NOMO-1 (cell line): ENCODE data around the gene TRPV3.
"Not testable (repeated sequence)": the region's sequence is repeated elsewhere in the genome, so short reads cannot be mapped to it uniquely, and the experiment has no call there.

ENCODE experiments used
- DNase-seq, 2 experiments: peaks; one replicate each; lab custom pipeline; 2025; ENCODE audit not compliant: unreplicated experiment in 2 of 2; lab: John Stamatoyannopoulos, UW

The TRPV3 gene

GRCh38 chr17:3475812-3476610, 81.6 kb downstream of the TRPV3 start, which contains the start of gene ASPA:
ASPA (plus strand) TSS chr17:3475997; CDS start chr17:3476160, 163 bp downstream.
- DNase-seq, result no peak

- no peak for DNase-seq
These were observed 82.3 kb downstream of the TRPV3 start for GRCh38 chr17:3475251-3475685.

GRCh38 chr17:3474212-3474611, 83.4 kb downstream of the TRPV3 start:
- DNase-seq, result no peak

- no peak for DNase-seq
These were observed 85.5 kb downstream of the TRPV3 start for GRCh38 chr17:3472137-3472536.

- DNase-seq, result no peak
These were observed 86.0 kb downstream of the TRPV3 start, which contains the start of gene SPATA22 for GRCh38 chr17:3471599-3471998. SPATA22 (minus strand) TSS chr17:3471819; CDS start chr17:3469325, 2,494 bp downstream.

GRCh38 chr17:3469529-3469928, 88.1 kb downstream of the TRPV3 start:
- no peak for DNase-seq

- not testable (repeated sequence) for DNase-seq
These were observed 91.3 kb downstream of the TRPV3 start for GRCh38 chr17:3466355-3466754.
